ENCODE results near the gene FMN2. TPM values are rescaled to one million over a fixed set of nuclear protein-coding genes. Genes with fewer than 3 reads are reported as not detected.

FMN2 gene
- total RNA-seq, 3 donors from 2014 or later, result 0.96 to 30.4 (median 3.5) TPM

DNA sequence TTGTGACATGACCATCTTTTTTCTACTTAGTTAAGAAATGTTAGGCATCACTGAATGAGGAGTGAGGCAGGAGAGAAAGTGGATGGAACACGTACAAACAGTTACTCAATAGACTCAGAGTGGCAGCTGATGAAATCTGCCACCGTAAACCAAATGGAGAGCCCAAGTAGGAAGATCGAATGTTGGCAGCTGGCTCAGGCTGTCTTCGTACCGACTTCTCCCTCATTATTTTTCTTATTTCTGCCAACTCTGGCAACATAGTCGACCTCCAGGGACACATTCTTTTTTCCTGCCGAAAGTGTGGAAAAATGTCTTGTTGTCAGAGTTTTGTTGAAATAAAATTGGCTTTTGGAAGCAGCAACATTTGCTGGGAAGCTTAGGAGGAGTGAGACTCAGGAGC is 377.0 kb downstream of the FMN2 start:
- Histone ChIP-seq H3K36me3 (ENCODE audit: low read depth) (no peaks in the 10 kb centered on the region), H3K4me3 (no peak overlapping the region), H3K4me1 (ENCODE audit: low read depth) (no peaks in the 10 kb centered on the region), H3K9me3 (no peaks in the 10 kb centered on the region)
- intact Hi-C loops (cut with DNase I, micrococcal nuclease), result no loop called here
- TF ChIP-seq, protein P1, sequence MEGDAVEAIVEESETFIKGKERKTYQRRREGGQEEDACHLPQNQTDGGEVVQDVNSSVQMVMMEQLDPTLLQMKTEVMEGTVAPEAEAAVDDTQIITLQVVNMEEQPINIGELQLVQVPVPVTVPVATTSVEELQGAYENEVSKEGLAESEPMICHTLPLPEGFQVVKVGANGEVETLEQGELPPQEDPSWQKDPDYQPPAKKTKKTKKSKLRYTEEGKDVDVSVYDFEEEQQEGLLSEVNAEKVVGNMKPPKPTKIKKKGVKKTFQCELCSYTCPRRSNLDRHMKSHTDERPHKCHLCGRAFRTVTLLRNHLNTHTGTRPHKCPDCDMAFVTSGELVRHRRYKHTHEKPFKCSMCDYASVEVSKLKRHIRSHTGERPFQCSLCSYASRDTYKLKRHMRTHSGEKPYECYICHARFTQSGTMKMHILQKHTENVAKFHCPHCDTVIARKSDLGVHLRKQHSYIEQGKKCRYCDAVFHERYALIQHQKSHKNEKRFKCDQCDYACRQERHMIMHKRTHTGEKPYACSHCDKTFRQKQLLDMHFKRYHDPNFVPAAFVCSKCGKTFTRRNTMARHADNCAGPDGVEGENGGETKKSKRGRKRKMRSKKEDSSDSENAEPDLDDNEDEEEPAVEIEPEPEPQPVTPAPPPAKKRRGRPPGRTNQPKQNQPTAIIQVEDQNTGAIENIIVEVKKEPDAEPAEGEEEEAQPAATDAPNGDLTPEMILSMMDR (IDR thresholded peaks at IDR 0.05), result no peak
- ATAC-seq (no peak), DNase-seq (no peak)

DNA sequence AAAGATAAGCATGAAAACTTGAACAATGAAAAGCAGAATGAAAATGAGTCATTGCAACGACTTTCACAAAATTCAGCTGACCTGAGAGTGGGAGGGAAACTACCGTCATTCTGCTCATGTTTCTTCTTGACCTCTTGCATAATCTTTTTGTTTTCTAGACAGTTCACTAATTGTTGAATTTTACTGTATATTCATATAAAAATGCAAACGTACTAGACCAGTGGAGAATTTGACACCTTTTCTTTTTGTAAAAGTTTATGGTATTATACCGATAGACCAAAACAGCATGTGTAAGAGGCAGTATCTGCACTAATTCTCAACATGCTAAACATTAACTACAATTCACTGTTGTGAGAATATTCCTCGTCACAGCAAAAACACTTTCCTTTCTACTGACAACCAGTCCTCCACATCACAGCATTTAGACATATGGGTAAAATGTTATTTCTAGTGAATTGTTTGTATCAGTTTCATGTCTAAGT is 382.5 kb downstream of the FMN2 start:
- ATAC-seq (no peak), DNase-seq (no peak)
- no peak overlapping the region for H3K4me3 ChIP-seq
- H3K4me1 ChIP-seq (ENCODE audit: low read depth), result no peaks in the 10 kb centered on the region
- H3K36me3 ChIP-seq (ENCODE audit: low read depth), result no peaks in the 10 kb centered on the region
- no peaks in the 10 kb centered on the region for H3K9me3 ChIP-seq
- TF ChIP-seq, protein P1 (IDR thresholded peaks at IDR 0.05), result no peak
- intact Hi-C loops (cut with DNase I, micrococcal nuclease), result no loop called here

- Histone ChIP-seq H3K36me3 (ENCODE audit: low read depth) (no peaks in the 10 kb centered on the region), H3K4me1 (ENCODE audit: low read depth) (no peaks in the 10 kb centered on the region), H3K4me3 (no peak overlapping the region), H3K9me3 (no peaks in the 10 kb centered on the region)
- DNase-seq (no peak), ATAC-seq (no peak)
- intact Hi-C loops (cut with DNase I, micrococcal nuclease), result no loop called here
- TF ChIP-seq, protein P1 (IDR thresholded peaks at IDR 0.05), result no peak
Observed at GRCh38 chr1:240475832-240476231, 384.1 kb downstream of the FMN2 start.

DNA sequence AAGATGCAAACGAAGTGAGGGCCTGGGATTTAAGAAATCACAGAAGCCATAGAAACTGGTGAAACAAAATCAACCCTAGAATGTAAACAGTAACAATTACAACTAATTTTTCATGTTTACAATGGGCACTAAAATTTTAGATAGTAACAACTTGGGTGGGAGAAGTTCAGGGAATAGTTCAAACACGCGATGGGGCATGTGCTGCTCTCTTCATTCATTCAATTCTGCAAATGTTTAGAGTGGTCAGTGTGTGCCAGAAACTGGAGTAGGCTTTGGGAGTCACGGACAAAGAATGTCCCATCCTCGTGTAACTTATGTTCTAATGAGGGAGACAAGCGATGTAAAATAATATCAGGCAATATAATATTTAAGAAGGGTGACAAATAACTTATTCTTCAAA is 386.9 kb downstream of the FMN2 start:
- Histone ChIP-seq H3K9me3 (no peaks in the 10 kb centered on the region), H3K4me3 (no peak overlapping the region), H3K4me1 (ENCODE audit: low read depth) (no peaks in the 10 kb centered on the region), H3K36me3 (ENCODE audit: low read depth) (no peaks in the 10 kb centered on the region)
- DNase-seq (no peak), ATAC-seq (no peak)
- intact Hi-C loops (cut with DNase I, micrococcal nuclease), result no loop called here
- TF ChIP-seq, protein P1 (IDR thresholded peaks at IDR 0.05), result no peak

- intact Hi-C loops (cut with DNase I, micrococcal nuclease), result no loop called here
- no peaks in the 10 kb centered on the region for H3K9me3 ChIP-seq
- TF ChIP-seq, protein P1 (IDR thresholded peaks at IDR 0.05), result no peak
Observed at GRCh38 chr1:240484804-240485443, 393.2 kb downstream of the FMN2 start.

More at GRCh38 chr1:240484804-240485443, 393.2 kb downstream of the FMN2 start:
- no peaks in the 10 kb centered on the region for H3K36me3 ChIP-seq (ENCODE audit: low read depth)
- ATAC-seq (no peak), DNase-seq (no peak)
- H3K4me1 ChIP-seq (ENCODE audit: low read depth), result no peaks in the 10 kb centered on the region
- no peak overlapping the region for H3K4me3 ChIP-seq
